Mesenchymal stem cell (in vitro differentiated cells and primary cell): ENCODE results near the gene ZNF529.

Source experiments
- DNase-seq: peaks from one replicate; pipeline ENCODE4 v3.0.0-alpha.2; 2013
- H2AFZ ChIP-seq: one replicate; pipeline ENCODE4 v1.6.1; 2013; ENCODE audit warnings: low read depth, mild to moderate bottlenecking, control low read depth, inconsistent platforms, low read length, moderate library complexity
- H2AK5ac ChIP-seq: 2 replicates; pipeline ENCODE4 v1.6.1; 2013; ENCODE audit warnings: low read length, moderate library complexity, mild to moderate bottlenecking, inconsistent platforms; ENCODE audit not compliant: severe bottlenecking
- H2BK120ac ChIP-seq: one replicate; pipeline ENCODE4 v1.6.1; 2013; ENCODE audit warnings: low read depth, mild to moderate bottlenecking, inconsistent platforms, low read length, moderate library complexity
- H2BK12ac ChIP-seq, 2 experiments: one replicate each; pipeline ENCODE4 v1.6.1; 2013; ENCODE audit warnings: inconsistent platforms in 2 of 2, low read length in 2 of 2, mild to moderate bottlenecking in 2 of 2, moderate library complexity in 2 of 2, control low read depth in 1 of 2
- H2BK15ac ChIP-seq: one replicate; pipeline ENCODE4 v1.6.1; 2013; ENCODE audit warnings: mild to moderate bottlenecking, low read depth, inconsistent platforms; ENCODE audit not compliant: poor library complexity, severe bottlenecking
- H2BK5ac ChIP-seq: 2 replicates; pipeline ENCODE4 v1.6.1; 2013; ENCODE audit warnings: low read depth, mild to moderate bottlenecking, low read length, control low read depth, inconsistent platforms; ENCODE audit not compliant: poor library complexity, severe bottlenecking
- H3K14ac ChIP-seq, 2 experiments: one replicate each; pipeline ENCODE4 v1.6.1; 2013; ENCODE audit warnings: inconsistent platforms in 2 of 2, low read length in 2 of 2, control low read depth in 1 of 2, mild to moderate bottlenecking in 1 of 2, moderate library complexity in 1 of 2
- H3K18ac ChIP-seq, 2 experiments: one replicate each; pipeline ENCODE4 v1.6.1; 2013; ENCODE audit warnings: inconsistent platforms in 2 of 2, low read length in 2 of 2, control low read depth in 1 of 2, low read depth in 1 of 2, mild to moderate bottlenecking in 1 of 2
- H3K23ac ChIP-seq, 2 experiments: one replicate each; pipeline ENCODE4 v1.6.1; 2013; ENCODE audit warnings: inconsistent platforms in 2 of 2, low read length in 2 of 2, mild to moderate bottlenecking in 2 of 2, moderate library complexity in 2 of 2, control low read depth in 1 of 2
- H3K27ac ChIP-seq: 2 replicates; pipeline ENCODE4 v1.5.1; 2013; ENCODE audit warnings: mild to moderate bottlenecking, moderate library complexity, low read length, control low read depth, inconsistent platforms; ENCODE audit not compliant: poor library complexity, severe bottlenecking
- H3K27me3 ChIP-seq, 2 experiments: 2 replicates each; pipeline versions ENCODE4 v1.6.1 to v1.7.0; 2013; ENCODE audit warnings: low read length in 2 of 2, mild to moderate bottlenecking in 2 of 2, moderate library complexity in 2 of 2, control low read depth in 1 of 2, inconsistent platforms in 1 of 2; ENCODE audit not compliant: control insufficient read depth in 1 of 2, insufficient read depth in 1 of 2
- H3K36me3 ChIP-seq, 2 experiments: 2 replicates each; pipeline versions ENCODE4 v1.6.1 to v1.7.0; 2013; ENCODE audit warnings: low read length in 2 of 2, control low read depth in 1 of 2, inconsistent platforms in 1 of 2, low read depth in 1 of 2, mild to moderate bottlenecking in 1 of 2; ENCODE audit not compliant: insufficient read depth in 2 of 2, control insufficient read depth in 1 of 2
- H3K4ac ChIP-seq, 2 experiments: one replicate each; pipeline ENCODE4 v1.6.1; 2013; ENCODE audit warnings: inconsistent platforms in 2 of 2, low read length in 2 of 2, mild to moderate bottlenecking in 2 of 2, moderate library complexity in 2 of 2, control low read depth in 1 of 2, low read depth in 1 of 2
- H3K4me1 ChIP-seq: 2 replicates; pipeline ENCODE4 v1.6.1; 2013; ENCODE audit warnings: low read depth, low read length, control low read depth; ENCODE audit not compliant: control insufficient read depth, insufficient read depth
- H3K4me2 ChIP-seq: 2 replicates; pipeline ENCODE4 v1.6.1; 2013; ENCODE audit warnings: low read length, mild to moderate bottlenecking, inconsistent platforms; ENCODE audit not compliant: poor library complexity, severe bottlenecking
- H3K4me3 ChIP-seq, 2 experiments: 2 replicates each; pipeline versions ENCODE4 v1.5.1 to v1.7.0; 2013; ENCODE audit warnings: low read length in 2 of 2, mild to moderate bottlenecking in 2 of 2, control low read depth in 1 of 2, low read depth in 1 of 2; ENCODE audit not compliant: insufficient read depth in 1 of 2
- H3K79me1 ChIP-seq: replicated peaks from 2 replicates; pipeline ENCODE4 v1.6.1; 2013; ENCODE audit warnings: mild to moderate bottlenecking, control low read depth, low read length, inconsistent platforms; ENCODE audit not compliant: poor library complexity, severe bottlenecking
- H3K9ac ChIP-seq: 2 replicates; pipeline ENCODE4 v1.7.0; 2013; ENCODE audit warnings: mild to moderate bottlenecking, low read length, moderate library complexity
- H3K9me3 ChIP-seq: 2 replicates; pipeline ENCODE4 v1.7.0; 2013; ENCODE audit warnings: mild to moderate bottlenecking, low read length; ENCODE audit not compliant: control insufficient read depth
- H4K8ac ChIP-seq: one replicate; pipeline ENCODE4 v1.6.1; 2013; ENCODE audit warnings: inconsistent platforms, mild to moderate bottlenecking, low read length, moderate library complexity
- H4K91ac ChIP-seq: one replicate; pipeline ENCODE4 v1.6.1; 2013; ENCODE audit warnings: mild to moderate bottlenecking, low read length, inconsistent platforms
- WGBS: methylation state at CpG from one replicate; pipeline ENCODE4 v1.1.7; 2013; ENCODE audit warnings: mixed read lengths; 5-methylcytosine and 5-hydroxymethylcytosine counted together

The ZNF529 gene

DNA sequence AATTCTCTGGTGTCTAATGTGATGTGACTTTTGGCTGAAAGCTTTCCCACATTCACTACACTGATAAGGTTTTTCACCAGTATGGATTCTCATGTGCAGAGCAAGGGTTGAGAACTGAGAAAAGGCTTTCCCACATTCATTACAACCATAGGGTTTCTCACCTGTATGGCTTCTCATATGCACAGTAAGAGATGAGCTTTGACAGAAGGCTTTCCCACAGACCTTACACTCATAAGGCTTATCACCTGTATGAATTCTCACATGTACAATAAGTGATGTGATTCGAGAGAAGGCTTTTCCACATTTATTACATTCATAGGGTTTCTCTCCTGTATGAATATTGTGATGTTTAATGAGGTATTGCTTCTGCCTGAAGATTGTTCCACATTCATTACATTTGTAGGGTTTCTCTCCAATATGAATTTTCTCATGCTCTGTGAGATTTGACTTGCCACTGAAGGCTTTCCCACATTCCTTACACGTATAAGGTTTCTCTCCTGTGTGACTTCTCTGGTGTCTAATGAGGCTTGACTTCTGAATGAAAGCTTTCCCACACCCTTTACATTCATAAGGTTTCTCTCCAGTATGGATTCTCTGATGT, 59.0 kb downstream of the ZNF529 start:
- H3K4me2 ChIP-seq = no peak overlapping the region
- no peak overlapping the region for H3K4ac ChIP-seq
- peak overlapping the region in 1 of 2 experiments; percentile 65 for H3K4me3 ChIP-seq
- no peak overlapping the region for H4K91ac ChIP-seq
- peaks cover 99% of the 10 kb centered on the region for H3K9me3 ChIP-seq
- no CpG with 5 or more reads among the region's 2 CpGs for WGBS
- no peak for DNase-seq
- no peaks in the 10 kb centered on the region for H3K27me3 ChIP-seq
- H2BK5ac ChIP-seq = no peak overlapping the region
- H2BK12ac ChIP-seq = no peak overlapping the region
- H2AK5ac ChIP-seq = no peak overlapping the region
- H3K14ac ChIP-seq = no peak overlapping the region
- H2AFZ ChIP-seq = no peak overlapping the region
- no peaks in the 10 kb centered on the region for H3K4me1 ChIP-seq
- H3K27ac ChIP-seq = no peak overlapping the region
- no peak overlapping the region for H2BK15ac ChIP-seq
- H4K8ac ChIP-seq = no peak overlapping the region
- H3K9ac ChIP-seq = no peak overlapping the region
- H2BK120ac ChIP-seq = no peak overlapping the region
- peaks cover 11% of the 10 kb centered on the region for H3K79me1 ChIP-seq
- H3K36me3 ChIP-seq = peaks cover 29 to 73% of the 10 kb centered on the region in 2 experiments
- H3K23ac ChIP-seq = no peak overlapping the region
- no peak overlapping the region for H3K18ac ChIP-seq

DNA sequence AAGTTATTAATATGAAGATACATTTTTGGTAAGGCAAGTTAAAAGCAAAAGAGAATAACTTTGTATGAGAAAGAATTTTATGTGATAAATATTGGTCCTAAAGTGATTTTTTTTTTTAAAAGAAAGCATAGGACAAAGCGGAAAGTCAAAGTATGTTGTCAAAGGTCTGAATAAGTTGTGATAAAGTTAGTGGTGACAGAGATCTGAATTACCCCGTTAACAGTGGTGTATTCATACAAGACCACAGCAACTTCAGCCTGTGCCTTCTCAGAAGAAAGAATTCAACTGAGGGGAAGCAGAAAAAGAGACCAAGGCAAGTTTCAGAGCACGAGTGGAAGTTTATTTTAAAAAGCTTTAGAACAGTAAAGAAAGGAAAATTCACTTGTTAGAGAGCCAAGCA, 64.8 kb downstream of the ZNF529 start:
- WGBS = 90% methylated on average over 3 of the region's 3 CpGs
- H3K27me3 ChIP-seq = no peaks in the 10 kb centered on the region
- H3K18ac ChIP-seq = no peak overlapping the region
- H2AK5ac ChIP-seq = no peak overlapping the region
- H3K23ac ChIP-seq = no peak overlapping the region
- H3K36me3 ChIP-seq = peaks cover 4 to 16% of the 10 kb centered on the region in 2 experiments
- H3K4me3 ChIP-seq = no peak overlapping the region
- no peak overlapping the region for H3K9ac ChIP-seq
- H2BK15ac ChIP-seq = no peak overlapping the region
- H3K27ac ChIP-seq = no peak overlapping the region
- no peak overlapping the region for H3K4ac ChIP-seq
- peaks cover 70% of the 10 kb centered on the region for H3K9me3 ChIP-seq
- no peak overlapping the region for H2BK120ac ChIP-seq
- H2BK5ac ChIP-seq = no peak overlapping the region
- no peaks in the 10 kb centered on the region for H3K4me1 ChIP-seq
- H2AFZ ChIP-seq = no peak overlapping the region
- no peak overlapping the region for H4K8ac ChIP-seq
- peaks cover 3% of the 10 kb centered on the region for H3K79me1 ChIP-seq
- no peak overlapping the region for H2BK12ac ChIP-seq
- no peak overlapping the region for H3K14ac ChIP-seq
- no peak overlapping the region for H4K91ac ChIP-seq
- DNase-seq = no peak
- H3K4me2 ChIP-seq = no peak overlapping the region

DNA sequence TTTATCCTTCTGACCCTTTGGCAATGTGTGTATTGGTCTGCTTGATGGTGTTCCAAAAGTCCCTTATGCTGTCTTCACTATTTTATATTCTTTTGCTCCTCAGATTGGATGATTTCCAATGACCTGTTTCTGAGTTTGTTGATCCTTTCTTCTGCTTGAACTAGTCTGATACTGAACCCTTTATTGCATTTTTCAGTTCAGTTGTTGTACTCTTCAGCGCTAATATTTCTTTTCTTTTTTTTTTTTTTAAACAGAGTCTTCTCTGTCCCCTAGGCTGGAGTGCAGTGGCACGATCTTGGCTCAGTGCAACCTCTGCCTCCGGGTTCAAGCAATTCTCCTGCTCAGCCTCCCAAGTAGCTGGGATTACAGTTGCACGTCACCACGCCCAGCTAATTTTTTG, 71.1 kb downstream of the ZNF529 start:
- H2AK5ac ChIP-seq = no peak overlapping the region
- H2BK5ac ChIP-seq = no peak overlapping the region
- no peak overlapping the region for H2BK15ac ChIP-seq
- no peaks in the 10 kb centered on the region for H3K4me1 ChIP-seq
- H3K4me2 ChIP-seq = no peak overlapping the region
- 89% methylated on average over 5 of the region's 5 CpGs for WGBS
- H3K36me3 ChIP-seq = no peaks in the 10 kb centered on the region
- H3K79me1 ChIP-seq = no peaks in the 10 kb centered on the region
- H3K9me3 ChIP-seq = peaks cover 54% of the 10 kb centered on the region
- H3K27ac ChIP-seq = no peak overlapping the region
- no peak overlapping the region for H3K9ac ChIP-seq
- H4K8ac ChIP-seq = no peak overlapping the region
- H3K4ac ChIP-seq = no peak overlapping the region
- no peak overlapping the region for H3K23ac ChIP-seq
- no peaks in the 10 kb centered on the region for H3K27me3 ChIP-seq
- H2AFZ ChIP-seq = no peak overlapping the region
- H3K14ac ChIP-seq = no peak overlapping the region
- H4K91ac ChIP-seq = no peak overlapping the region
- H2BK12ac ChIP-seq = no peak overlapping the region
- H2BK120ac ChIP-seq = no peak overlapping the region
- no peak overlapping the region for H3K4me3 ChIP-seq
- no peak overlapping the region for H3K18ac ChIP-seq
- DNase-seq = no peak

DNA sequence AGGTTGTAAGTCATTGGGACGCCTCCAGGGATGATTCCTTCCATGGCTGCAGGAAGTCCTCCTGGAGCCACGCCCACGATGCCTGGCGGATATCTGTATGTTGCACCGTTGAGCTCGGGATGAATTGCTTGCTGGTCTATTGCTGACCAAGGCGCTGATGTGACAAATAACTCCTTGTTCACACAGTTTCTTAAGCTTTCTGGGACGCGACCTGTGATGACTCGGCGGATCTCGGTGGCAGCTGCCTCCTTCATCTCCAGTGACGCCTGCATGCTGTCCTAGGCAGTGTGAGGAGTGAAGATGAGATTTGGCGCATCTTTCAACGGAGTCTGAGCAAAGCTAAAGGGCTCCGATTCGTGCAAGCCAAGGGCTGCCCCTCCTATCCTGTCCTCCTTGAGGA, 76.1 kb downstream of the ZNF529 start:
- Histone ChIP-seq H3K9ac (no peak overlapping the region), H3K4me3 (no peak overlapping the region), H4K8ac (no peak overlapping the region), H2BK5ac (no peak overlapping the region), H3K27ac (no peak overlapping the region), H3K23ac (no peak overlapping the region), H2BK15ac (no peak overlapping the region), H4K91ac (no peak overlapping the region), H2AFZ (no peak overlapping the region), H2BK12ac (no peak overlapping the region), H2AK5ac (no peak overlapping the region), H3K4ac (no peak overlapping the region), H3K36me3 (no peaks in the 10 kb centered on the region), H2BK120ac (no peak overlapping the region), H3K14ac (no peak overlapping the region), H3K27me3 (no peaks in the 10 kb centered on the region), H3K18ac (no peak overlapping the region), H3K4me1 (no peaks in the 10 kb centered on the region), H3K4me2 (no peak overlapping the region), H3K79me1 (no peaks in the 10 kb centered on the region), H3K9me3 (peaks cover 29% of the 10 kb centered on the region)
- no peak for DNase-seq
- WGBS = 85% methylated on average over 17 of the region's 17 CpGs
